ENCODE data around the gene MAGEA2.
"Not testable (repeated sequence)": the region's sequence is repeated elsewhere in the genome, so short reads cannot be mapped to it uniquely, and the experiment has no call there.

MAGEA2 gene

DNA sequence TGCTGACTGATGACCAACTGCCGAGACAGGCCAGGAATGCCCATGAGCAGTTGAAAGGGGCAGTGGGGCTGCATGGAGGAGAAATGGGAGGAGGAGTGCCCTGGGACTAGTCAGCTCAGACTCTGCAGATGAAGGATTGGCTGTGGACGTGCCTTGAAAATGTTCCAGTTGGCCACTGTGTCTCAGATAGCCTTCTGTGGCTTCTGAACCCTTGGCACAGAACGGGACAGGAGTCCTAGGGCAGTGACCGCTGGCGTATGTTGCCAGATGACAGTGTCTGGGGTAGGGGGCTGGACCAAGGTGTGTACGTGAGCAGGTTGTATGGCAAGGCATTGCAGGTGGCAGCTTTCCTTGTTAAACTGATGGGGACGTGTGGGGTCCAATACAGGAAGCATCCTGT lies 47.1 kb downstream of the MAGEA2 start:
- DNase-seq (ENCODE audit: low read depth) = not testable (repeated sequence)

GRCh38 chrX:152700390-152700789 lies 53.3 kb downstream of the MAGEA2 start:
- DNase-seq (ENCODE audit: low read depth) = not testable (repeated sequence)
